ENCODE results near the gene INPP4B. TPM values are rescaled to one million over a fixed set of nuclear protein-coding genes. Genes with fewer than 3 reads are reported as not detected.

INPP4B gene
- total and polyA plus RNA-seq, 7 experiments from 2014 or later, result 52.8 to 77.5 (median 64.2) TPM

DNA sequence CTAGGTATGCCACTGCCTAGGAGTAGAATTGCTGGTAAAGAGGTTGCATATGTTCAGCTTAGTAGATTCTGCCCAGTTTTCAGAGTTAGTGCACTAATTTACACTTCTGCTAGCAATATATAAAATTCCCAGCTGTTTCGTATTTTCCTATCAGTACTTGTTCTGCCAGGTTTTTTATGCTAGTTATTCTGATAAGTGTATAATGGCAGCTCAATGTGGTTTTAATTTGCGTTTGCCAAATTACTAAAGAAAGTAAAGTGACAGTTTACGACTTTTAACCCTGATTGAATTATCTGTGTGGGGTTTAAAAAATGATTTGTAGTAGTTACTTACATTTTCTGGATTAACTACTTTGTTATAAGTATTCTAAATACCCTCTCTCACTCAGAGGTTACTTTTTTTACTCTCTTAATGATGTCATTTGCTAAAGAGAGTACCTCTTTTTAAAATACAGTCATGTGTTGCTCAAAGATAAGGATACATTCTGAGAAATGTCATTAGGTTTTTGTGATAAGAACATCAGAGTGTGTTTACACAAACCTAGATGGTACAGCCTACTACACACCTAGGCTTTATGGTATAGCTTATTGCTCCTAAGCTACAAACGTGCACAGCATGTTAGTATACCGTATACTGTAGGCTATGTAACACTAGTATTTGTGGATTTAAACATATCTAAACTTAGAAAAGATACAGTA is 846.5 kb downstream of the INPP4B start:
- H3K36me3 ChIP-seq (ENCODE audit: control insufficient read depth in 2 of 3, insufficient read depth in 3 of 3, low read length in 3 of 3), result no peaks in the 10 kb centered on the region
- ATAC-seq (no peak), DNase-seq (no peak)
- CTCF ChIA-PET, result interaction anchor here (0.7 kb wide), 1 partner anchor 27 kb away, joined by 3 read pairs; no protein-coding TSS in a partner anchor
- POLR2A ChIA-PET, result no interaction called here
- no peak overlapping the region for H3K27ac Mint-ChIP-seq
- no peaks in the 10 kb centered on the region for H3K4me1 Mint-ChIP-seq
- no peak overlapping the region for H3K4me3 ChIP-seq (ENCODE audit: low read length)
- peaks cover 0 to 4% of the 10 kb centered on the region in 2 donors for H3K27me3 ChIP-seq (ENCODE audit: control insufficient read depth in 2 of 2, insufficient read depth in 2 of 2, low read length in 2 of 2)
- no peak overlapping the region for H3K27ac ChIP-seq (ENCODE audit: low read depth, low read length)
- H3K4me1 ChIP-seq (ENCODE audit: control insufficient read depth in 2 of 2, insufficient read depth in 2 of 2, low read length in 2 of 2), result no peaks in the 10 kb centered on the region
- no peaks in the 10 kb centered on the region for H3K9me3 ChIP-seq (ENCODE audit: control insufficient read depth in 2 of 3, low read length in 3 of 3)
- H3K36me3 Mint-ChIP-seq, result peaks cover 0 to under 1% (median 0%) of the 10 kb centered on the region in 5 donors
- H3K4me3 Mint-ChIP-seq, result no peak overlapping the region
- intact Hi-C loops (cut with micrococcal nuclease), result no loop called here
- H3K9me3 Mint-ChIP-seq, result peaks cover 0 to 19% (median 5%) of the 10 kb centered on the region in 11 donors
- peaks cover 0 to 23% (median 13%) of the 10 kb centered on the region in 5 donors for H3K27me3 Mint-ChIP-seq

DNA sequence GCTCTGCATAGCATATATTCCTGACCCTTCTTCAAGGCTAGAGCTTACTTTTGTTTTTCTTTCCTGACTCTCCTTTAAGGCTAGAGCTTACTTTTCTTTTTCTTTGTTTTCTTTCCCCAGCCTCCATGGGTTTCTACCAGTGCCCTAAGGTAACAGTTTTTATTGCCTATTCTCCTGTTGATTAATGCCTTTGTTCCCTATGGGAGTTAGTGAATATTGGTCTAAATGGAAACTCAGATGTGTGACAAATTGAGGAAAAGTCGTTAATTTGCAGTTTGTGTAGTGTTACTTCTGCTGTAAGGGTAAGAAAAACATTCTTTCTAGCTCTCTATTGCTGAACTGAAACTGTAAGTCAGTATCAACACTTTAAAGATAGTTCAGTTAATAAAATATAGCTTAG is 851.0 kb downstream of the INPP4B start:
- no peak overlapping the region for H3K4me3 Mint-ChIP-seq
- Histone ChIP-seq H3K9me3 (ENCODE audit: control insufficient read depth in 2 of 3, low read length in 3 of 3) (no peaks in the 10 kb centered on the region), H3K36me3 (ENCODE audit: control insufficient read depth in 2 of 3, insufficient read depth in 3 of 3, low read length in 3 of 3) (no peaks in the 10 kb centered on the region), H3K4me3 (ENCODE audit: low read length) (no peak overlapping the region), H3K27me3 (ENCODE audit: control insufficient read depth in 2 of 2, insufficient read depth in 2 of 2, low read length in 2 of 2) (peaks cover 0 to 3% of the 10 kb centered on the region in 2 donors), H3K4me1 (ENCODE audit: control insufficient read depth in 2 of 2, insufficient read depth in 2 of 2, low read length in 2 of 2) (no peaks in the 10 kb centered on the region), H3K27ac (ENCODE audit: low read depth, low read length) (no peak overlapping the region)
- no peak overlapping the region for H3K27ac Mint-ChIP-seq
- intact Hi-C loops (cut with micrococcal nuclease), result no loop called here
- H3K4me1 Mint-ChIP-seq, result no peaks in the 10 kb centered on the region
- H3K27me3 Mint-ChIP-seq, result peaks cover 0 to 28% (median 13%) of the 10 kb centered on the region in 5 donors
- POLR2A ChIA-PET, result no interaction called here
- DNase-seq, result no peak
- CTCF ChIA-PET, result no interaction called here
- H3K9me3 Mint-ChIP-seq, result peaks cover 0 to 43% (median 13%) of the 10 kb centered on the region in 11 donors
- peaks cover 0 to 5% (median 4%) of the 10 kb centered on the region in 5 donors for H3K36me3 Mint-ChIP-seq
- no peak for ATAC-seq

DNA sequence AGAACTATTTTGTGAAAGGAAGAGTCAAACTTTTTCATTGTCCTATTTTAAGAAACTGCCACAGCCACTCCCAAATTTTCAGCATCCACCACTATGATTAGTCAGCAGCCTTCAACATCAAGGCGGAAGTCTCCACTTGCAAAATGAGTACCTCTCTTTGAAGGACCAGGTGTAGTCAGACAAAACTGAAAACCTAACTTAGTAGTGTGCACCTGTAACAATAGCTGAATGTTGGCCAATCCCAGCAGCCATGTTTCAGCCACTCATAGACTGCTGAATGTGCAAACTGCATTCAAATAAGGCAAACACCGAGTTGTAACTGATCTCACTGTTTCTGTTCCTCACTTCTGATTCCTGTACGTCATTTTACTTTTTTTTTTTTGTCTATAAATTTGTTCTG is 868.7 kb downstream of the INPP4B start:
- CTCF ChIA-PET, result no interaction called here

More for the DNA sequence above, 868.7 kb downstream of the INPP4B start:
- POLR2A ChIA-PET, result no interaction called here
- Histone ChIP-seq H3K27me3 (ENCODE audit: control insufficient read depth in 2 of 2, insufficient read depth in 2 of 2, low read length in 2 of 2) (no peaks in the 10 kb centered on the region), H3K4me1 (ENCODE audit: control insufficient read depth in 2 of 2, insufficient read depth in 2 of 2, low read length in 2 of 2) (no peaks in the 10 kb centered on the region), H3K27ac (ENCODE audit: low read depth, low read length) (no peak overlapping the region), H3K36me3 (ENCODE audit: control insufficient read depth in 2 of 3, insufficient read depth in 3 of 3, low read length in 3 of 3) (no peaks in the 10 kb centered on the region), H3K4me3 (ENCODE audit: low read length) (no peak overlapping the region), H3K9me3 (ENCODE audit: control insufficient read depth in 2 of 3, low read length in 3 of 3) (no peaks in the 10 kb centered on the region)
- DNase-seq (no peak), ATAC-seq (no peak)
- Mint-ChIP-seq H3K27me3 (peaks cover 0 to 18% (median 0%) of the 10 kb centered on the region in 5 donors), H3K27ac (no peak overlapping the region), H3K9me3 (peaks cover 0 to 7% (median 0%) of the 10 kb centered on the region in 11 donors), H3K4me1 (no peaks in the 10 kb centered on the region), H3K4me3 (no peak overlapping the region), H3K36me3 (no peaks in the 10 kb centered on the region)
- intact Hi-C loops (cut with micrococcal nuclease), result no loop called here
